Neutrophil (primary cell): Measurements from ENCODE around the gene PUDP.
"Not testable (repeated sequence)": the region's sequence is repeated elsewhere in the genome, so short reads cannot be mapped to it uniquely, and the experiment has no call there.

Experiments used
- H3K27ac ChIP-seq: fragments of 200-600 bp; sonication (generic); 2 replicates; pipeline ENCODE4 v1.5.1; 2016; ENCODE audit warnings: mild to moderate bottlenecking, moderate library complexity
- H3K27me3 ChIP-seq: fragments of 200-600 bp; sonication (generic); 2 replicates; pipeline ENCODE4 v1.6.0; 2016; ENCODE audit warnings: mild to moderate bottlenecking
- H3K36me3 ChIP-seq: fragments of 200-600 bp; sonication (generic); 2 replicates; pipeline ENCODE4 v1.5.1; 2017
- H3K4me1 ChIP-seq, 2 experiments: fragments of 200-600 bp in 1 of 2; sonication (generic) in 1 of 2; 1 replicate in 1 of 2; 2 replicates in 1 of 2; pipeline versions ENCODE4 v1.5.1 to v1.6.1; 2013 to 2016; ENCODE audit warnings: low read depth in 1 of 2, low read length in 1 of 2, mild to moderate bottlenecking in 1 of 2, moderate library complexity in 1 of 2; ENCODE audit not compliant: control insufficient read depth in 1 of 2, insufficient read depth in 1 of 2
- H3K4me3 ChIP-seq, 2 experiments: fragments of 200-600 bp in 1 of 2; sonication (generic) in 1 of 2; 1 replicate in 1 of 2; 2 replicates in 1 of 2; pipeline ENCODE4 v1.5.1; 2013 to 2016; ENCODE audit warnings: low read depth in 1 of 2, low read length in 1 of 2, mild to moderate bottlenecking in 1 of 2, moderate library complexity in 1 of 2
- H3K9me3 ChIP-seq: fragments of 200-600 bp; sonication (generic); 2 replicates; pipeline ENCODE4 v1.5.1; 2016
- CTCF ChIP-seq: fragments of 200-600 bp; sonication (generic); IDR thresholded peaks from 2 replicates; pipeline ENCODE4 v1.5.1; 2016; ENCODE audit warnings: antibody characterized with exemption

Gene PUDP

GRCh38 chrX:7188672-7189071, 40.7 kb upstream of the PUDP start:
- no peaks in the 10 kb centered on the region for H3K9me3 ChIP-seq
- H3K4me3 ChIP-seq = no peak overlapping the region
- no peak for TF ChIP-seq CTCF
- no peaks in the 10 kb centered on the region for H3K4me1 ChIP-seq
- no peak overlapping the region for H3K27ac ChIP-seq
- no peaks in the 10 kb centered on the region for H3K36me3 ChIP-seq
- H3K27me3 ChIP-seq = no peaks in the 10 kb centered on the region

- H3K4me1 ChIP-seq = no peaks in the 10 kb centered on the region
- TF ChIP-seq CTCF = no peak
- H3K4me3 ChIP-seq = no peak overlapping the region
Measured at GRCh38 chrX:7184816-7185215, 36.9 kb upstream of the PUDP start.

GRCh38 chrX:7179446-7179845, 31.5 kb upstream of the PUDP start:
- TF ChIP-seq CTCF = no peak
- Histone ChIP-seq H3K4me1 (no peaks in the 10 kb centered on the region), H3K36me3 (no peaks in the 10 kb centered on the region), H3K27me3 (no peaks in the 10 kb centered on the region), H3K4me3 (no peak overlapping the region), H3K27ac (no peak overlapping the region), H3K9me3 (no peaks in the 10 kb centered on the region)

More at GRCh38 chrX:7184816-7185215, 36.9 kb upstream of the PUDP start:
- no peak overlapping the region for H3K27ac ChIP-seq
- H3K36me3 ChIP-seq = no peaks in the 10 kb centered on the region
- H3K9me3 ChIP-seq = no peaks in the 10 kb centered on the region
- no peaks in the 10 kb centered on the region for H3K27me3 ChIP-seq

- H3K4me3 ChIP-seq, H3K4me1 ChIP-seq, H3K9me3 ChIP-seq, H3K27ac ChIP-seq, H3K27me3 ChIP-seq, H3K36me3 ChIP-seq: not testable (repeated sequence)
Measured at GRCh38 chrX:7178859-7179258, 30.9 kb upstream of the PUDP start.

- no peak overlapping the region for H3K4me3 ChIP-seq
- no peak for TF ChIP-seq CTCF
- no peaks in the 10 kb centered on the region for H3K4me1 ChIP-seq
- no peaks in the 10 kb centered on the region for H3K27me3 ChIP-seq
- H3K9me3 ChIP-seq = no peaks in the 10 kb centered on the region
- H3K27ac ChIP-seq = no peak overlapping the region
- no peaks in the 10 kb centered on the region for H3K36me3 ChIP-seq
Measured at GRCh38 chrX:7170898-7171297, 22.9 kb upstream of the PUDP start.

GRCh38 chrX:7169627-7170026, 21.7 kb upstream of the PUDP start:
- Histone ChIP-seq H3K27ac (no peak overlapping the region), H3K4me3 (no peak overlapping the region), H3K4me1 (no peaks in the 10 kb centered on the region), H3K36me3 (no peaks in the 10 kb centered on the region), H3K27me3 (no peaks in the 10 kb centered on the region), H3K9me3 (no peaks in the 10 kb centered on the region)
- no peak for TF ChIP-seq CTCF
